GM23338 (cell line): Measurements from ENCODE around the gene SLC35F1. TPM values are rescaled to one million over a fixed set of nuclear protein-coding genes. Genes with fewer than 3 reads are reported as not detected.

ENCODE experiments used
- CTCF ChIP-seq, 2 experiments: fragments of 200-600 bp in 1 of 2; sonication (generic) in 1 of 2; conservative IDR thresholded peaks; 2 replicates each; pipeline versions ENCODE4 v1.5.1 to v1.6.1; 2016 to 2017; ENCODE audit warnings: antibody characterized with exemption in 2 of 2, low read depth in 2 of 2, mild to moderate bottlenecking in 2 of 2, moderate library complexity in 1 of 2
- EZH2phosphoT487 ChIP-seq: fragments of 200-600 bp; sonication (generic); IDR thresholded peaks from one replicate; pipeline ENCODE4 v1.8.1; 2018; ENCODE audit warnings: antibody characterized with exemption; ENCODE audit not compliant: unreplicated experiment
- JUNB ChIP-seq: IDR thresholded peaks from one replicate; pipeline ENCODE4 v1.6.1; 2016; ENCODE audit warnings: antibody characterized with exemption; ENCODE audit not compliant: unreplicated experiment
- NANOG ChIP-seq: IDR thresholded peaks from 2 replicates; pipeline ENCODE4 v1.6.1; 2016; ENCODE audit warnings: antibody characterized with exemption, borderline replicate concordance
- POLR2AphosphoS5 ChIP-seq: IDR thresholded peaks from 2 replicates; pipeline ENCODE4 v1.6.1; 2016; ENCODE audit warnings: antibody characterized with exemption, low read depth
- REST ChIP-seq: IDR thresholded peaks from one replicate; pipeline ENCODE4 v1.6.1; 2018; ENCODE audit warnings: antibody characterized with exemption; ENCODE audit not compliant: unreplicated experiment
- ZNF462 ChIP-seq: fragments of 250-450 bp; sonication (Bioruptor Pico); IDR thresholded peaks from 2 replicates; pipeline ENCODE4 v1.5.0; 2020; ENCODE audit warnings: mild to moderate bottlenecking, moderate library complexity
- polyA plus RNA-seq: library from polyadenylated mRNA; unstranded; fragments of >200 nt; fragmentation: Nextera tagmentation; extraction: Ambion mirVana; gene quantifications from 2 replicates; pipeline ENCODE4 v1.2.1, GENCODE V29; 2016
- total RNA-seq: library from RNA; depleted of rRNA; stranded (reverse); fragments of >200 nt; shearing (Covaris generic); gene quantifications from 2 replicates; pipeline ENCODE4 v1.2.3, GENCODE V29; 2014
- TF ChIP-seq, protein P1 (sequence below): IDR thresholded peaks from 2 replicates; pipeline ENCODE4 v1.6.1; 2016; ENCODE audit warnings: antibody characterized with exemption

SLC35F1 gene
- total and polyA plus RNA-seq, 2 experiments from 2014 or later: 3.0 to 10.3 TPM

DNA sequence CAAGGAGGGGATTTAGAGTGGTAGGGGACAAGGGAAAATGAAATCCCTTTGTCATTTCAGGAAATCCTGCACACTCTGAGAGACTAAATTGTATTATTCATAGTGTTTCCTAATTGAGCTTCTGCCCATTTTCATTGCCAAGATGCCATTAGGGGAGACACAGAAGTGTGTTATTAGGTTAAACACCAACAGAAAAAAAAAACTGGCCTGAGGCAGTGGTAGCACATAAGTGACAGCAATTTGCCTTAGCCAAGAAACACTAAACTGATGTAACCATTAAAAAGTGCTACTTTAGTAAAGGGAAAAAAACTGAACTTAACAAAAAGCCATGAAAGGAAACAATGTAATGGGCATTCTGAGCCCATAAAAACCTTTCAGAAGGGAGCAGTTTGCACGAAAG is 370.6 kb downstream of the SLC35F1 start (continued):
- TF ChIP-seq ZNF462: no peak
- no peak for TF ChIP-seq POLR2AphosphoS5
- no peak for TF ChIP-seq JUNB
- TF ChIP-seq REST: no peak
- TF ChIP-seq CTCF (conservative IDR thresholded peaks at IDR 0.05; ENCODE audit: low read depth in 2 of 2): no peak
- TF ChIP-seq, protein P1, sequence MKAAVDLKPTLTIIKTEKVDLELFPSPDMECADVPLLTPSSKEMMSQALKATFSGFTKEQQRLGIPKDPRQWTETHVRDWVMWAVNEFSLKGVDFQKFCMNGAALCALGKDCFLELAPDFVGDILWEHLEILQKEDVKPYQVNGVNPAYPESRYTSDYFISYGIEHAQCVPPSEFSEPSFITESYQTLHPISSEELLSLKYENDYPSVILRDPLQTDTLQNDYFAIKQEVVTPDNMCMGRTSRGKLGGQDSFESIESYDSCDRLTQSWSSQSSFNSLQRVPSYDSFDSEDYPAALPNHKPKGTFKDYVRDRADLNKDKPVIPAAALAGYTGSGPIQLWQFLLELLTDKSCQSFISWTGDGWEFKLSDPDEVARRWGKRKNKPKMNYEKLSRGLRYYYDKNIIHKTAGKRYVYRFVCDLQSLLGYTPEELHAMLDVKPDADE: no peak
- TF ChIP-seq EZH2phosphoT487: no peak
- no peak for TF ChIP-seq NANOG
